PFSK-1 (cell line): ENCODE results near the gene HAPLN2.

Experiments used
- FOXP2 ChIP-seq: optimal IDR thresholded peaks from 2 replicates; pipeline ENCODE3; 2011; ENCODE audit warnings: borderline replicate concordance, control low read depth, inconsistent platforms; ENCODE audit not compliant: insufficient read depth; ENCODE audit errors: extremely low read length, extremely low read depth
- POLR2AphosphoS5 ChIP-seq: IDR thresholded peaks from 2 replicates; pipeline ENCODE4 v1.6.1; 2012; ENCODE audit warnings: low read depth, mild to moderate bottlenecking, control low read depth, low read length, moderate library complexity
- TAF1 ChIP-seq: IDR thresholded peaks from 2 replicates; pipeline ENCODE4 v1.6.1; 2012; ENCODE audit warnings: low read length, control low read depth, borderline replicate concordance; ENCODE audit not compliant: insufficient read depth
- TF ChIP-seq, protein P1 (sequence below), 2 experiments: IDR thresholded peaks; 2 replicates each; pipeline versions ENCODE4 v1.6.1 to v1.8.0; 2011 to 2012; ENCODE audit warnings: low read depth in 2 of 2, low read length in 2 of 2, control low read depth in 1 of 2, inconsistent platforms in 1 of 2, mild to moderate bottlenecking in 1 of 2, moderate library complexity in 1 of 2; ENCODE audit not compliant: insufficient read depth in 1 of 2

DNA sequence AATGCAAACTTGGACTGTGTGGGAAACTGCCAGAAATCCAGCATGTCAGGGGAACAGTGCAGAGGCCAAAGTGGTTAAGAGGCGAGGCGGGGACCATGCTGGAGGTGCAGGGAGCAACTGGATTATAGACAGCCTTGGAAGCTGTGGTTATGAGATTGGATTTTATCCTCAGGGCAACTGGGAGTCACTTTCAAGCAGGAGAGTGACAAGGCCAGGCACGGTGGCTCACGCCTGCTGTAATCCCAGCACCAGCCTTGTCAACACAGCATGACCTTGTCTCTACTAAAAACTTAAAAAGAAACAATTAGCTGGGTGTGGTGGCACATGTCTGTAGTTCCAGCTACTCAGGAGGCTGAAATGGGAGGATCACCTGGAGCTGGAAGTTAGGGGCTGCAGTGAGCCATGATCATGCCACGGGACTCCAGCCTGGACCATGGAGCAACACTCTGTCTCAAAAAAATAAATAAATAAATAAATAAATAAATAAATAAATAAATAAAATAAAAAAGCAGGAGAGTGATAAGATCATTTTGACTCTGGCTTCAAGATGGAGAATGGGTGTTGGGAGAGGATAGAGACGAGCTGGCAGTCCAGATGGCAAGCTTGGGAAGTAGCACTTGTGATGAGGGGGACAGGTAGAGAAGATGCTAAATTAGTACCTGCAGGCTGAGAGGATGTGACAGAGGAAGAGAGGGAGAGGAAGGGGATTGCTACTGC lies 3.5 kb downstream of the HAPLN2 start:
- TF ChIP-seq, protein P1, sequence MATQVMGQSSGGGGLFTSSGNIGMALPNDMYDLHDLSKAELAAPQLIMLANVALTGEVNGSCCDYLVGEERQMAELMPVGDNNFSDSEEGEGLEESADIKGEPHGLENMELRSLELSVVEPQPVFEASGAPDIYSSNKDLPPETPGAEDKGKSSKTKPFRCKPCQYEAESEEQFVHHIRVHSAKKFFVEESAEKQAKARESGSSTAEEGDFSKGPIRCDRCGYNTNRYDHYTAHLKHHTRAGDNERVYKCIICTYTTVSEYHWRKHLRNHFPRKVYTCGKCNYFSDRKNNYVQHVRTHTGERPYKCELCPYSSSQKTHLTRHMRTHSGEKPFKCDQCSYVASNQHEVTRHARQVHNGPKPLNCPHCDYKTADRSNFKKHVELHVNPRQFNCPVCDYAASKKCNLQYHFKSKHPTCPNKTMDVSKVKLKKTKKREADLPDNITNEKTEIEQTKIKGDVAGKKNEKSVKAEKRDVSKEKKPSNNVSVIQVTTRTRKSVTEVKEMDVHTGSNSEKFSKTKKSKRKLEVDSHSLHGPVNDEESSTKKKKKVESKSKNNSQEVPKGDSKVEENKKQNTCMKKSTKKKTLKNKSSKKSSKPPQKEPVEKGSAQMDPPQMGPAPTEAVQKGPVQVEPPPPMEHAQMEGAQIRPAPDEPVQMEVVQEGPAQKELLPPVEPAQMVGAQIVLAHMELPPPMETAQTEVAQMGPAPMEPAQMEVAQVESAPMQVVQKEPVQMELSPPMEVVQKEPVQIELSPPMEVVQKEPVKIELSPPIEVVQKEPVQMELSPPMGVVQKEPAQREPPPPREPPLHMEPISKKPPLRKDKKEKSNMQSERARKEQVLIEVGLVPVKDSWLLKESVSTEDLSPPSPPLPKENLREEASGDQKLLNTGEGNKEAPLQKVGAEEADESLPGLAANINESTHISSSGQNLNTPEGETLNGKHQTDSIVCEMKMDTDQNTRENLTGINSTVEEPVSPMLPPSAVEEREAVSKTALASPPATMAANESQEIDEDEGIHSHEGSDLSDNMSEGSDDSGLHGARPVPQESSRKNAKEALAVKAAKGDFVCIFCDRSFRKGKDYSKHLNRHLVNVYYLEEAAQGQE (IDR thresholded peaks at IDR 0.05; ENCODE audit: insufficient read depth in 1 of 2, low read depth in 2 of 2, low read length in 2 of 2), result no peak
- no peak for TF ChIP-seq TAF1
- TF ChIP-seq POLR2AphosphoS5, result no peak
- TF ChIP-seq FOXP2, result no peak
